Raji (cell line): ENCODE results near the gene NUP188.

Experiments
- POLR2A ChIP-seq: IDR thresholded peaks from 2 replicates; pipeline ENCODE4 v1.6.1; 2011; ENCODE audit warnings: low read depth, low read length, control low read depth; ENCODE audit not compliant: insufficient read depth

NUP188 gene

DNA sequence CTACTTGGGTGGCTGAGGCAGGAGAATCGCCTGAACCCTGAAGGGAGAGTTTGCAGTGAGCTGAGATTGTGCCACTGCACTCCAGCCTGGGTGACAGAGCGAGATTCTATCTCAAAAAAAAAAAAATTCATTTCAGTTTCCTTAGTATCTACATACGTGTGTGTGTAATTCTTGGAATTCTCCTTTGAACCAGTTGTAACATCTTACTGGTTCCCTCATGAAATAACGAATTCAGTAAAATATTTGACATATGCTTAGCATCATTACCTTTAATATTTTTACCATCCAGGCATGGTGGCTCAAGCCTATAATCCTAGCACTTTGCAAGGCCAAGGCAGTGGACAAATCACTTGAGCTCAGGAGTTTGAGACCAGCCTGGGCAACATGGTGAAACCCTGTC, 17.9 kb upstream of the NUP188 start:
- TF ChIP-seq POLR2A: no peak

DNA sequence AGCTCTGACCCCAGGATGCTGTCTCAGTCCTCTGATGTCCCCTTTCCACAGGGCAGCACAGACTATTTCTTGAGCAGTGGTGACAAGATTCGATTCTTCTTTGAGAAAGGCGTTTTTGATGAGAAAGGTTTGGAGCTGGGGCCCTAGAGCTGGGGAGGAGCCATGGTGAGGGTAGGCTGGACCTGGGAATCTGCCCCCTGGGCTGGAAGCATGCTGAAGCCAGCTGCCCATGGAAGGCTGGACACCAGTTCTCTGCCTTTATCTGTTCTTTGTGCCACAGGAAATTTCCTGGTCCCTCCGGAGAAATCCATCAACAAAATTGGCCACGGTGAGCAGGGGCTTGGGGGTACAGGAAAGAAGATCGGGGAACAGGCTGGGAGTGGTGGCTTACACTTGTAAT, 13.8 kb upstream of the NUP188 start:
- no peak for TF ChIP-seq POLR2A

DNA sequence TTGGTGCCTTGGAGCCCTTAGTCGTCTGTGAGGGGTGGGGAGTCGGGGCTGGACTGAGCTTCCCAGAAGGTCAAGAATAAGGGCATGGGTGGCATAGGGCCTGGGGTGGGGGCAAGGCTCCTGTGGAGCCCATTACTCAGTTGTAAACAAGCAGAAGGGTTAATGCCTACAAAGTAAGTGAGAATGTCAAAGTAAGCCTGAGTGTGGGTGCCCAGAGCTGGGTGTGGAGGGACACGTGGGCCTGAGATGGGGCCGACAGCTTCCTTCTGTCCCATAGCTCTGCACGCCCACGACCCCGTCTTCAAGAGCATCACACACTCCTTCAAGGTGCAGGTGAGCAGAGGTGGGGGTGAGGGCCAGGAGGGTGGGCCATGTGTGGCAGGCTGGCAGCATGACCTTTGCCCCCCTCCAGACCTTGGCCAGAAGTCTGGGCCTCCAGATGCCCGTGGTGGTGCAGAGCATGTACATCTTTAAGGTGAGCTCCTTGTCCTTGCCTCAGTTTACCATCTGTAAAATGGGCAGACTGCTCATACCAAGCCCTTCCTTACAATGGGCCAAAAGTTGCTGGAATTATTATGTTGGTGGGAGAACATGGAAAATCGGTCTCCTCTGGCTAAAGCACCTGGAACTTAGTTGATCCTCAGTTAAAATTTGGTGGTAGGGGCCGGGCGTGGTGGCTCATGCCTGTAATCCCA, 11.2 kb upstream of the NUP188 start:
- no peak for TF ChIP-seq POLR2A

DNA sequence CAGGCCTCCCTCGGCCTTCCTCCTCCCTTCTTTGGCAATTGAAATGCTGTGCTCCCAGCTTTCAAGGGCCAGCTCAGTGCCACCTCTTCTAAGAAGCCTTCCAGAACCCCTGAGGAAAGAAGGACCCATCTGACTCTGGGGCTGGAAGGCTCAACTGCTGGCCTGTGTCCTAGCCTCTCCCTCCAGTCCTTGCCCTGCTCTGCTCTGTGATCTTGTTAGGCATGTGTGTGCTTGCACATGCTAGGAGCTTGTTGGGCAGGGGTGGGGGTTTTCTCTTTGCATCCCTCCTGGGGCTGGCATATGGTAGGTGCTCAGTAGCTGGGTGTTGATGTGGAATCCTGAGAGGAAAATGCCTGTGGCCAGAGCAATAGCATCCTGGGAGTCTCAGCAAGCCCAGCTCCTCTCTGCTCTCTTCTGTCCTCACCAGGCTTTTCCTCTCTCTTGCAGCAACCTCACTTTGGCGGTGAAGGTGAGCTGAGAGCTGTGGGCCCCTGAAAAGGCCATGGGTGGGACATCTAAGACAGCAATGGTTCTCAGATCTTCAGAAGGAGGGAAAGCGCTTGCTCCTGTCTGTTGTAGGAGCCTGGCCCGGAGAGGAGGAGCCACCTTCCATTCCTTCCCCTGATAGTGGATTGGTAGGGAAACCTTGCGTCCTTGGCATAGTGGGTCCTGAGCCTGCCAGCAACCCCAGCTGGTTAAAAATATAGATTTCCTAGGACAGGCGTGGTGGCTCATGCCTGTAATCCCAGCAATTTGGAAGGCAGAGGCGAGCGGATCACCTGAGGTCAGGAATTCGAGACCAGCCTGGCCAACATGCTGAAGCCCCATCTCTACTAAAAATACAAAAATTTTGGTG, 10.0 kb upstream of the NUP188 start:
- no peak for TF ChIP-seq POLR2A

DNA sequence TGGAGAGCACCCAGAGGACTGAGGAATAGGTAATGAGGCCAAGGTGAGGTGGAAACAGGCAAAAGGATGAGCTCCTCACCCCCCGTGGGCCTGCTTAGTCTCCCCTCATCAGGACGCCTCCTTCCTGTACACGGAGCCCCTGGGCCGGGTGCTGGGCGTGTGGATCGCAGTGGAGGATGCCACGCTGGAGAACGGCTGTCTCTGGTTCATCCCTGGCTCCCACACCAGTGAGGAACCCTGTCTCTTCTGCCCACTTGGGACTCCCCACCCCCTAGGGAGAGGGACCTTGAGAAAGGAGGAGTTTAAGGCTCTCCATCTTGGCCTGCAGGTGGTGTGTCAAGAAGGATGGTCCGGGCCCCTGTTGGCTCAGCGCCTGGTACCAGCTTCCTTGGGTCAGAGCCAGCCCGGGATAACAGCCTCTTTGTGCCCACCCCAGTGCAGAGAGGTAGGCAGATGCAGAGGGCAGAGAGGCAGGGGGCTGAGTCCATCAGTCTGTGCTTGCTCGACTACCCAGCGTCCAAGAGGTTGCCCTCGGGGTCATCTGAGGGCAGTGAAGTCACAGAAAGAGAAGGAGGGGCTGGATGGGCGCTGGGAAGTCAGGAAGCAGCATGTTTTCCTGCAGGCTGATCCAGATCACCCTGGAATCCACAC, 7.1 kb upstream of the NUP188 start:
- no peak for TF ChIP-seq POLR2A

DNA sequence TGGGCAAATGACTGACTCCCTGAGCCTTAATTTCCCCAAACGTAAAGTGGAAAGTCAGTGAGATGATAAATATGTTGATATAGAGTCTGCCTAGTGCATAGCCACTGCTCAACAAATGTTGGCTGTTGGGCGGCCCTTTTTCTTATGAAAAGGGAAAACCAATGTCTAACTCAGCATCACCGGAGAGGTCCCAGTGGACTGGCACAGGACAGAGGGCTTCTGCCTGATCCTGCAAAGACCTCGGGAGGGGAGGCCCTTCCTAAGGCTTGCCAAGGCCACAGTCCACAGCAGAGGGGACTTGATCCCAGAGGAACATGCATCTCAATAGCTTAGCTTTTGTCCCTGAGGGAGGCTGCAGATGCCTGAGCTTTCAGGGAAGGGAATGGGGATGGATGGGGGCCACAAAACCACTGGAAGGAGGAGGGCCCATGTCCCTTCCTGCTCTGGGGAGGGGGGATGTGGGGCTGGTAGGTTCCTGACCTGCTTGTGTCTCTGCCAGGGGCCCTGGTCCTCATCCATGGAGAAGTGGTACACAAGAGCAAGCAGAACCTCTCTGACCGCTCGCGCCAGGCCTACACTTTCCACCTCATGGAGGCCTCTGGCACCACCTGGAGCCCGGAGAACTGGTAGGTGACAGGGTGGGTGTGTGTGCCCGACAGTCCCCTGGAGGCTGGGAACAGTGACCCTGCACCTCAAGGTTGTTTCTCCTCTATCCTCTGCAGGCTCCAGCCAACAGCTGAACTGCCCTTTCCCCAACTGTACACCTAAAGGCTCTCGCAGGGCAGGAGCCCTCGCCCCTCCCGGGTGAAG, 6.3 kb upstream of the NUP188 start:
- TF ChIP-seq POLR2A: no peak

DNA sequence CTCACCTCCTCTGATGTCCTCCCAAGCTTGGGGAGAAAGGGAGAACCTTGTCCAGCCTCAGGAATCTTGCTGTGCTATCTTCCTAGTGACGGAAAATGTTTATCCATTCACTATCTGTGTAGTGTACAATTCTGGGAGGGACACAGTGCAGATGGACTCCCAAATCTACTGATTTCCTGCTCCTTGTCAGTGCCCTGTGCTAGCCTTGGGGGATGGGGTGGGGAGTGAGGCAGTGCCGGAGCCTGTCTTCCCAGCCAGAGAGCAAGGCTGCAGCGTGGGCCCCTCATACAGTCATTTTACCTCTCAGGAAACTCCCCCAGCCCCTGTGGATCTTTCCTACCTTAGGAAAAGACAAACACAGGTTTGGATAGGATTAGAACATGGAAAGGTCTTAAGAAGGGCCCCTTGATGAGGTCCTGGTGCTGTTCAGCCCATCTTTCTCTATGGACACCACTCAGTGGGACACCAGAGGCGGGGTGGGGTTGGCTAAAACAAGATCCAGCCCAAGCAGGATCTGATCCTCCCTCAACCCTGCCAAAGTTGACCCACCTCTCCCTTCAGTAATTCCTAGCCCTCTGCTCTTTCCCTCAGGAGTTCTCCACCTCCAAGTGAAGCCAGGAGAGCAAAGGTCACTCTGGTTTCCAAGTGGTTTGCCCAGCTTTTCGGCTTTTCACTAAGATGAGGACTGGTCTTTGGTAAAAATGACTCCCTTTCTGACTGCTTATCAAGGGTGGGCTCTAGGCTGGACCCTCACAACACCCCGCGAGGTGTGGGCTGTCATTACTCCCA, 3.5 kb upstream of the NUP188 start:
- TF ChIP-seq POLR2A: no peak

DNA sequence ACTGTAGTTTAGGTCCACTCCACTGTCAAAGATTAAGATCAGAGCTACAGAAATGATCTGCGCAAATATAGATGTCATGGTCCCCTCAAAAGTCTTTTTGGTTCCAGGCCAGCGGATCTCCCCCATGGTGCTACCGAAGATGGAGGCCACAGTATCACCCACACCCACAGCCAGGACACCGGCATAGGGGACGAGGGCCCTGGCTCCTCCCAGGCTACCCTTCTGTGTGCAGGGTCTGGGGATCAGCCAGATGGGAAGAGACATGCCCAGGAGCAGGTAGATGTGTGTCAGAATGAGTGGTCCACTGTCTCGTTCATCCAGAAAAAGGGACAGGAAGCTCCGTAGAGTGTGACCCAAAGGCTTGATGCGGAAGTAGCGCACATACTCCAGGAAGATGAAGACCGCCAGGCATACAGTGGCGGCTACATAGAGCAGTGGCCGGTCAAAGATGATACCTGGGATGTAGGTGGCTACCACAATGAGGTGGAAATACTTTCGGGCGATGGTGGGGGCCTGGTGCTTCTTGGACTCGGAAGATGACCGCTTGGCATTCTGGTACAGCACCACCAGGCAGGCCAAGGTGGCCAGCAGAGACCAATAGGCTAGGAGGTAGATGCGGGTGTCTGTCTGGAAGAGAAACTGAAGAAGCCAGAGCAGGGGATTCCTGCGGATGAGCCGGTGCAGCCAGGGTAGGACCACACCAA, 1.5 kb upstream of the NUP188 start:
- no peak for TF ChIP-seq POLR2A

DNA sequence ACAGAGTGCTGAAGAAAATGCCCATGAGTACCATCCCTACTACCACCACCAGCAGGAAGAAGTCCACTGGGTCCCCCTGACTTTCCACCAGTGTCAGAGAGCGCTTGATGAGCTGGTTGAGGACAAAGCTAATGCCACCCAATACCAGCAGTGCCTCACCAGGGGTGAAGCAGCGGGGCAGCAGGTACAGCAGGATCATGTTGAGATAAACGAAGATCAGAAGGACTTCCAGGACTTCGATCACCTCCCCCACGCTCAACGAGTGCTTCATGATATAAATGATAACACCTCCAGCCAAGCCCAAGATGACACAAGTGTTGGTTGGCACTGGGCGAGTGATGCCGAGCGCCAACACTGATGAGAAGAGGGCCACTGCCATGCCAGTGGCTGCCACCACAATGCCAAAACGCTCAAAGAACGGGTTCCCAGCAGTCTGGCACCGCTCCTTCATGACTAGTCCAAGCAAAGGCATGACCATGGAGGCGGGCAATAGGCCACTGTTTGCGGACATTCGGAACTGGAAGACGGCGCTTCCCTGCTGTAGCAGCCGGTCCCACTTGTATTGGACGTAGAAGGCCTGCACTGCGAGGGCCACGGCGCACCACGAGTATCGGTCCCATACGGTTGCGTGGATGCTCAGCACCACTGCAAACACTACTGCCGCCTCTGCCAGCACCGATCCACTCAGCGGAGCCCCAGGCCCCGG, 775 bp upstream of the NUP188 start:
- TF ChIP-seq POLR2A: no peak

DNA sequence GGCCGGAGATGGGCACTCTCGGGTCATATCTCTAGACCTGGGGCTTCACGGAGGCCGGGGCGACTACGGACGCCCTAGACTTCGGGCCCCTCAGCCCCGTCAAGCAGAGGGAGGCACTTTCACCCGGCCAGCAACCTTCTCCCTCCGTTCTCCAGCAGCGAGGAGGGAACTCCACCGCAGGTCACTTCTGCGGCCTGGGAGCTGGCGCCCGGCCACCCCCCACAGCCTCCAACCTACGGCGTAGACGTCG, 297 bp upstream of the NUP188 start:
- no peak for TF ChIP-seq POLR2A

DNA sequence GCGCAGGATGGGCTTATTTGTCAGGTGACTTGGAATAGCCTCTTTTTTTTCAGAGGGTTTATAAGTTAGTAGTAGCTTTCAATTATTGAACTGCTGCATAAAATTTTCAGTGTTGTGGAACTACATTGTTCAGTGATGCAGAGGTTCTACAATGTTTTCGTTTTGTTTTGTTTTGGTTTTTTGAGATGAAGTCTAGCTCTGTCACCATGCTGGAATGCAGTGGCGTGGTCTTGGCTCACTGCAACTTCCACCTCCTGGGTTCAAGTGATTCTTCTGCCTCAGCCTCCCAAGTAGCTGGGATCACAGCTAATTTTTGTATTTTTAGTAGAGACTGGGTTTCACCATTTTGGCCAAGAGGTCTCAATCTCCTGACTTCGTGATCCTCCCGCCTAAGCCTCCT, 22.0 kb downstream of the NUP188 start:
- TF ChIP-seq POLR2A: no peak

DNA sequence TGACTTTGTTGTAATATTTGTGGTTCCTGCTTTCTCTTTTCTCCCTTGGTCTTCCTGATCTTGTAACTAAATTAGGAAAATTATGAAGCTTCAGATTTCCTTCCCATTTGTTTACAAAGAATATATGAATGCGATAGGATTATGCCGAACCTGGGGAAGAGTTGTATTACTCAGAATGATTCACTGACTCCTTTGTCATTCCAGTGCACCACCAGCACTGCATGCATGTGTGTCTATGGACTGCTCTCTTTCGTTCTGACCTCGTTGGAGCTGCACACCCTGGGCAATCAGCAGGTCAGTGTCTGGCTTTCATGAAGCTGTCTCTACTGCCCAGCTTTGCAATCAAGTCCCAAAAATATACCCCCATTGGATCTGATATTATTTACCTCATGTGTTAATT, 25.5 kb downstream of the NUP188 start:
- TF ChIP-seq POLR2A: no peak

DNA sequence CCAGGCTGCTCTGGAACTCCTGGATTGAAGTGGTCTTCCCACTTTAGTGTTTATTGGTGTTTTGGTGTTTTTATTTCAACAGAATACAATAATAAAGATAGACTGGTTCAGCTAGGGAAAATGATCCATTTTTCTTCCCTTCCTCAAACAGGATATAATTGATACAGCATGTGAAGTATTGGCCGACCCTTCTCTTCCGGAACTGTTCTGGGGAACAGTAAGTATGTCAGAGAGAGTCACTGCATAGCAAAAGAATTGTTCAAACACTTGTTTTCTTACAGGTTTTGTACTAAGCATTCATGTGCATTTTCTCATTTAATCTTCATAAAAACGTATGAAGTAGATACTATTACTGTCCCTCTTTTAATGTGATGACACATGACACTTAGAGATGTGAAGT, 31.6 kb downstream of the NUP188 start:
- no peak for TF ChIP-seq POLR2A
